SK-N-MC (cell line): ENCODE results near the gene THOC1.

Source experiments
- EZH2 ChIP-seq: fragments of 200-600 bp; sonication (generic); IDR thresholded peaks from one replicate; pipeline ENCODE4 v1.6.1; 2017; ENCODE audit warnings: antibody characterized with exemption
- POLR2AphosphoS5 ChIP-seq: IDR thresholded peaks from 2 replicates; pipeline ENCODE4 v1.6.1; 2012; ENCODE audit warnings: mild to moderate bottlenecking, low read depth, low read length, borderline replicate concordance

DNA sequence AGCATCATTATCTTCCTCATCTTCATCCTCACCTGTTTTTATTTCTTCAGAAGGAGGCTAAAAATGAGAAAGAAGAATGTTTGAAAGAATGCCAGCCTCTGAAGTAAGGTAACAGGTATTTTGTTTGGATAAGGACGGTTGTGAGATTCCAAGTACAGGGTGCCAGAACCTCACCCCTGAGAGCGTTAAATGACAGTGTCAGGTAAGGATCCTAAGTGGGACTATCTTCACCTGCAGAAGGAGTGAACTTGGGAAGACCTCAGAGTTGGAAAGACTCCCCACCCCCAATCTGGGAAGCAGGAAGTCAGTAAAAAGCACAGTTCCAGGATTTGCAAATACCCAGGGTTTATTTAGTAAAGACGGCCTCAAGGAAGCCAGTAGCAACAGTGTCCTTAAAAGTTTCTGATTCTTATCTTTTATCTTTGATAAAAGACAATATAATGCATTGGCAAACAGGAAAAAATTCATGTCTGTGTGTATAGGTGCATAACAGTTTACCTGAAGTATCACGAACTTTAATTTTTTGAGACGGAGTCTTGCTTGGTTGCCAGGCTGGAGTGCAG is 52.3 kb downstream of the THOC1 start:
- TF ChIP-seq POLR2AphosphoS5 (no peak), EZH2 (no peak)
